Measurements from ENCODE around the gene RPL14.
"Not testable (repeated sequence)": the region's sequence is repeated elsewhere in the genome, so short reads cannot be mapped to it uniquely, and the experiment has no call there.

RPL14 gene

DNA sequence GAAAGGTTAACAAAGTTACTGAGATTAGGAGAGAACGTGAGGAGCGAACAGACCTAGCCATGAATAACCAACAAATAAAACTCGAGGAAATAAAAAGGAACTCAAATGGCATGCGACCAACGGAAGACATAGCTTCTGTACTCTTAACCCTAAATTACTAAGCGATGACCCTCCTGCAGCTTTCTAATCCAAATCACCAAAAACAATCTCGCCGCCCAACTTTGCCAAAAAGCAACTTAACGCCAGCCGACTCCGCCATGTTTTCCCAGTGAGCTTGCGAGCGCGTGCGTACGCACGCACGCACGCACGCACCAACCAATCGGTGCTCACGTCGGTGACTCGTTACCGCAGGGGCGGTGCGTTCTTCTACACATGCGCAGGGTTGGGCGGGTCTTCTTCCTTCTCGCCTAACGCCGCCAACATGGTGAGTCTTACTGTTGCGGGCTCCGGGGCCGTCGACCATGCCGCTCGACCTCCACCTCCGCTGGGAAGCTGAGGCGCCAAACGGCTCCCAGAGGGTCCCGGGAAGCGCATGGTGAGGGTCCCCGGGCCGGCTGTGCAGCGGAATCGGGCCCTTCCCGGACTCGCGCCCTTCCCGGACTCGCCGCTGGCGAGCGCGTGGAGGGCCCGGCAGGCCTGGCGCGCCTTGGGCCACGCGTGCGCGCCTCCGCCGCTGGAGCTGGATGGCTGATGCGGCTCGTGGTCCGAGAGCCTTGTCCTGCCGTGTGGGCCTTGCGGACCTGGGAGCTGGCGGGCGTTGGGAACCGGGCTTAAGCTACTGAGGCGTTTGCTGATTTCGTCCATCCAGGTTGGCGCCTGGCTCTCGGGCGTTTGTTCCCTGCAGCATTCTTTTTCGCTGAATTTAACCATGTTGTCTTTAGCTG, at the start of gene RPL14:
TSS of gene RPL14 (plus strand) at position 400 of the 884 bp plus-strand sequence. CDS start at position 533, 133 bp downstream.
- in situ Hi-C loops (cut with MboI; ENCODE audit: low sequenced_read_pairs) = no loop called here

DNA sequence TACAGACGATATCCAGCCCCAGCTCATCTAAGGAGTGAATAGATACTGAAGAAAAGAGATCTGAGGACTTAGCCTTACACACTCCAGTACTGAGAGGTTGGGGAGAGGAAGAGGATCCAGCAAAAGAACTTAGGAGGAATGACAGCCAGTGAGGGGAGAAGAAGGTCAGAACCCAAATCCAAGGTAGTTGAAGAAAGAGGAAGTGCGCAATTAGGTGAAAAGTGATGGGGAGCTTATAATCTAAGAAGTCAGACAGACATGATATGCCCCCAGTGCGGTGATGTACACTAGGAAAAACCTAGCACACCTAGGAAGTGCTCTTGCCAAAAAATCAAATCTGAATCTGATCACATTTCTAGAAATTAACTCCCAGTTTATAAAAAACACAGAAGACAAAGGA, 49.5 kb upstream of the RPL14 start:
- in situ Hi-C loops (cut with MboI; ENCODE audit: low sequenced_read_pairs) = no loop called here

DNA sequence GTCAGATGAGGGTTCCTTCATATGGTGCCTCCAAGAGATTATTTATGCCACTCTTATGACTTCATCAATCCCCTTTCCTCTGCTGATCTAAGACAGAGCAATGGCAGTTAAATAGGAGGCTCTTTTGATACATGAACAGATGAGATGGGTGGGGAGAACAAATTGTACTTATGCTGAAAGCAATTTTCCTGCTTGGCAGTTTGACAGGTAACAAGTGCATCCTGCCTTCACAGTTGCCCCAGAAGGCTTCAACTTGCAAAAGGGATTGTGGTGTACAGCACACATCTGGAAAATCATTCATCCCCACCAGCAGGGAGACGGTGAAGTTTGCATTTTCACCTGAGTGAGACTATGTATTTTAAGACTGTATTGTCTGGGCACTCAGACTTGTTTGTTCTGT, 42.9 kb upstream of the RPL14 start:
- in situ Hi-C loops (cut with MboI; ENCODE audit: low sequenced_read_pairs) = no loop called here

DNA sequence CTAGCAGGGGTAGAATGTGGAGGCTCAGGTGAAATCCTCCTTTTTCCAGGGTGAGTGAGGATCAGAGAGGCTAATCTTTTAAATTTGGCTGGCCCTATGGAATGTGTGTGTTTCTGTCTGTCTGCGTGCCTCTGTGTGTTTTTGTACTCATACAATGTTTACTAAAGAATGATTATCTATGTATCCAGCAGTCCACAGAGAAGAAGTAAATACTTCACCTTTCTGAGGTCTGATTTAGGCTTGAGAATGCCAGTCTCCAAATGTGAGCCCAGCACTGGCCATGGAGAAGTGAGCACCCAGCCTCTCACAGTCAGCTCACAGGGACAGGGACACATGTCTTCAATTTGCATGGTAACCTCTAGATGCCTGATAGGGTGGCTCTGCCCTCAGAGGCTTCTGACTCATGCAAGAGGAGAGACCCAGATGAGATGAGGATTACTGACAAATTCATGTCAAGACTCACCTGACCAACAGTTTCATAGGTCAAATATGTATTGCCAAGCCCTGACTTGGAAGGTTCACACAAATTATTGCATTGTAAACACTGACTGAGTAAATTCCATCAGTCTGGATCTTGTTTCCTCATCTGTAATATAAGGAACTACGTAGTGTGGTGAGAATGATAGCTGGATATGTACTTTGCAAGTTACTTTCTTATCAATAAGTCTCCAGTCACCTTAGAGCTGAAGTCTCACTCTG, 39.1 kb upstream of the RPL14 start:
- in situ Hi-C loops (cut with MboI; ENCODE audit: low sequenced_read_pairs) = no loop called here

DNA sequence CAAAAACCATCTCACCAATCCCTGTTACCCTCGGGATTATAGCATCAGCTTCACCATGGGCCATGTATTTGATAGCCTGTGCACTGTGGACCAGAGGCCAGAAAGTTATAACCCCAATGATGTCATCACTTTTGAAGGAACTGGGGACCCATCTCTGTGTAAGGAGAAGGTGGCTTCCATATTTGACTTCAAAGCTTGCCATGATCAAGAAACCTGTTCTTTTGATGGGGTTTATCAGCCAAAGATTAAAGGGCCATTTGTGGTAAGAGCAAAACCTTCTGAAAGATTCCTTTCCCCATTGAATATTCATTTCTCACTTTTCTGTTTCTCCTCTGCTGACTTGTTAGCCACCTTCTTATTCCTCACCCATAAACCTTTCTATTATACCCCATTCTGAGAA, 34.3 kb upstream of the RPL14 start:
- in situ Hi-C loops (cut with MboI; ENCODE audit: low sequenced_read_pairs) = no loop called here

DNA sequence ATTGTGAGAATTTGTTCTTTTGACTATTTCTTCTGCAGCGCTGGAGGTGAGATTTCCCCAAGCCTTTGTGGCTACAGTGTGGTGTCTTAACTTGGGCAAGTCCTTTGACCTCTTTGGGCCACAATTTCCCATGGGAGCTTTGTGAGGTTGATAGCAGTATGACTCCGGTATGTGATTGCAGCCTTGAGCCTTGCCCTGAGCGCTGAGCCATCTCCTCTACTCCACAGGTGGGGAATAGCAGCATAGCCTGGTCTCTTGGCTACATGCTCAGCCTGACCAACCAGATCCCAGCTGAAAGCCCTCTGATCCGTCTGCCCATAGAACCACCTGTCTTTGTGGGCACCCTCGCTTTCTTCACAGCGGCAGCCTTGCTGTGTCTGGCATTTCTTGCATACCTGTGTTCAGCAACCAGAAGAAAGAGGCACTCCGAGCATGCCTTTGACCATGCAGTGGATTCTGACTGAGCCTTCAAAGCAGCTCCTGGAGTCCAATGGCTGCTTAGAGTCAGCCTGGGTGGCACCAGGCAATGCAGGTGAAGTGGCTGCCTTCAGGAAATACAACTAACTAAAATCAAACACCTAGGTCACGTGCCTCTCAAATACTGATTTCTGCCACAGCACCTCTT, 30.0 kb upstream of the RPL14 start:
- in situ Hi-C loops (cut with MboI; ENCODE audit: low sequenced_read_pairs) = no loop called here

DNA sequence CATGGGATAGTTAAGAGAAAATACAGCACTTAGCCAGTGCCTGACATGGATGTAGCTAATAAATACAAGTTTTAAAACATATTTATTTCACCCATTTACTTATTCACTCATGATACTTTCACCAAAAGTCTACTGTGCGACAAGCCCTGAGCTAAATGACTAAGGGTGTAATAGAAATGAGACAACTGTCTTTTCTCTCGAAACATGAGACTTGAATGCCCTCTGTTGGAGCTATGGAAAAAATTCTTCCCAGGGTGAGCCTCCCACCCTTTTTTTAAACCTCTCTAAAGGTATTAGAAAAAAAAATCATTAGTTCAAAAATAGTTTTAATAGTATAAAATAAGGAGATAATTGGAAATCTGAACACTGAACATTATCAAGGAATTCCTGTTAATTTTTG, 24.3 kb upstream of the RPL14 start:
- in situ Hi-C loops (cut with MboI; ENCODE audit: low sequenced_read_pairs) = no loop called here

DNA sequence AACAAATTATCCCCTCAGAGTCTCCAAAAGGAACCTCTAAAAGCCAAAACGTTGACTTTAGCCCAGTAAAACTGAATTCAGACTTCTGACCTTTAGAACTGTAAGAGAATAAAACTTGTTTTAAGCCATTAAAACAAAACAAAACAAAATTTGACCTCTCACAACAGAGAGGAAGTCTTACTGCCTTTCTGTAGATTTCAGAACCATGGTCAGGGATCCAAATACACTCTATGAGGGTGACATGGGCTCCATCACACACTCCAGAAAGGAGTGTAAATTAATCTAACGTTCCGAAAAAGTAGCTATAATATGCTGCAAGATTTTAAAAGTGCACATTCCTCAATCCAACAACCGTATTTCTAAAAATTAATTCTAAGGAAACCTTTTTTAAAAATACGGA, 19.2 kb upstream of the RPL14 start:
- in situ Hi-C loops (cut with MboI; ENCODE audit: low sequenced_read_pairs) = no loop called here

DNA sequence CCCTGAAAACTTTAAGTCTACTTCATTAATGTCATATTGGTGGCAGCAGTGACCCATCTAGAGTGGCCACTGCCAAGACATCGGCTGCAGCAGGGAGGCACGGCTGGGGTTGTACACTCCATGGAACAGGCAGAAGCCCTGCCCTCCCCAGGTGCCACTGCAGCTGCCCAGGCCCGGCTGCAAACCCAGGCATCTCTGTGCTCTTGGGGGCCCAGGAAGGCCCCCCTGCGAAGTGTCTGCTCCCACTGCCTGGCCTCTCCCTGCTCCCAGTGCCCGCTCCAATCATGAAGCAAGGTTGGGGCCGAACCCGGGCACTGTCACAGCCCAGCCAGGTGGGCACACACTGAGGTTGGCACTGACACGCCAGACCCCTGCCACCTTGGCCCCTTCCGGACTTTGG, 12.1 kb upstream of the RPL14 start:
- in situ Hi-C loops (cut with MboI; ENCODE audit: low sequenced_read_pairs) = no loop called here

DNA sequence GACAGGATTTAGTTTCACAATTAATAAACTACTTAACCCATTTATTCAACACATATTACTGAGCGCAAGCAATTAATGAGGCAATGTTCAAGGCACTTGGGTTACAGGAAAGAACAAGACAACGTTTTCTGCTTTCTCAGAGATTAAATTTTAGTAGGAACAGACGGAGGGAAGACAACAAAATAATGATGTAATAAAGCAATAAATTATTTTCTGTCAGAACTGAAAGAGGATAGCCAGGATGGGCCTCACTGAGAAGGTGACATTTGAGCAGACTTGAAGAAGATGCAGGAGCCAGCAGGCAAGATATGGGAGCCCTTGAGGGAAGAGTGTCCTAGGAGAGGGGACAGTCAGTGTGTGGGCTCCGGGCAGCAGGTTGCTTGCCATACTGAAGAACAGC, 11.3 kb upstream of the RPL14 start:
- in situ Hi-C loops (cut with MboI; ENCODE audit: low sequenced_read_pairs) = no loop called here

DNA sequence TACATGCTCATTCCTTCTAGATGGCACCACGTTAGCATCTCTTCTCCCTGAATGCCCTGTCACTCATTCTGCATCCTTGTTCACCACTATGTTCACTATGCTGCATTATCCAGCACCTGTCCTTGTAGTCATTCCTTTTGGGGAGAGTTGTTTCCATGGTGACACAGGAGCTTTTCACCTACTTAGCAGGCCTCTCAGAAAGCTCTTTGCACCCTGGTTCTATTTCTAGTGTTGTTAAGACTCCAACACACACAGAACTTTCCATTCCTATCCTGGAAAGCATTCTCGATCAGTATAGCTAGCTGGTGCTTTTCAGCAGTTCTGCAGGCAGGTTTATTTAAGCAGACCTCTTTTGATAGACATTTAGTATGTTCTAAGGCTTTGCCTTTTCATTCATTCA, 6.7 kb upstream of the RPL14 start:
- in situ Hi-C loops (cut with MboI; ENCODE audit: low sequenced_read_pairs) = no loop called here

DNA sequence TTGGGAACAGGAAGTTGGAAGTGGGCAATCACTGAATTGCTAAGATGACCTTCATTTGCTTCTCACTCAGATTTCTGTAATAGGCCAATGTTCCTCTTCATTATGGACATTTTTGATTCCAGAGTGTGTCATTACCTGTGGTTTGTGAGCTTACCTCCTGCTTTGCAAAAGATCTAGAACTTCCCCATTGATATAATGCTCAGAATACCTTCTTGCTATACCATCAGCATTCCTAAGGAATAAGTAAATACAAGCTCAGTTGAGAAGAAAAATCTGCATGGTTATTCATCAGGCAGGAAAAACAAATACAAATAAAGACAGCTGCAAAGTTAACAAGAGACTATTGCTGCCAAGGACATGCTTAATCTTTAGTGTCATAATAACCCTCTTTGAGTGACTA, 5.6 kb upstream of the RPL14 start:
- in situ Hi-C loops (cut with MboI; ENCODE audit: low sequenced_read_pairs) = no loop called here

DNA sequence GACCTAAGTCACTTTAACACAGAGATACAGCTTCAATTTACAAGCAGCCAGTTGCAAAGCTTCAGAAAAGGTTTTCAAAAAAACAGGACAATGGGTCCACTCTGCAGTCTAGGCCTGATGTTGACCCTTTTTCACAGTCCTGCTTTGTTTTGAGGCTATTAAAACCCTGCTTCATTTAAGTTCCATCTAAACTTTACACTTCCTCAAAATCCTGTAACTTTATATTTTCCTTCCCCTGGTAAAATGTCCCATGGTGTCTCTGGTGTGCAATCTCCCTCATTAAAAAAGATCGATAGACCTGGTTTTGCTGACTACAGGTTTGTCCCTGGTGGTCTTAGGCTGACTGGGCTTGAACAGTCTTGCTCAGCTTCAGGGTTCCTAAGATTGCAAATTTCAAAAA, 5.1 kb upstream of the RPL14 start:
- in situ Hi-C loops (cut with MboI; ENCODE audit: low sequenced_read_pairs) = no loop called here

DNA sequence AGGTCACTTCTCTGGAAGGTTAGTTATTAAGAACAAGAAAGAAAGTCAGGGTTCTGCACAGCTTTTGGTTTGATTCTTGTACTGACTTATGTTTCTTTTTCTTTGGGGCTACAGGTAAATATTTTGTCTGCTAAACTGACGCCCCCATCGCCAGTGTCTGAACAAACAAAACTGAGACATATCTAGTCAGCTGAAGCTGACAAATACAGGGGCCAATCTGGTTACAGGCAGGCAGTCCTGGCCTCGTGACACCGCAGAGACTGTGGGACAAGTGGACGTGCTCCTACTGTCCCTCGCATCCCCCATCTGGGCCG, 4.6 kb upstream of the RPL14 start:
- in situ Hi-C loops (cut with MboI; ENCODE audit: low sequenced_read_pairs) = no loop called here

DNA sequence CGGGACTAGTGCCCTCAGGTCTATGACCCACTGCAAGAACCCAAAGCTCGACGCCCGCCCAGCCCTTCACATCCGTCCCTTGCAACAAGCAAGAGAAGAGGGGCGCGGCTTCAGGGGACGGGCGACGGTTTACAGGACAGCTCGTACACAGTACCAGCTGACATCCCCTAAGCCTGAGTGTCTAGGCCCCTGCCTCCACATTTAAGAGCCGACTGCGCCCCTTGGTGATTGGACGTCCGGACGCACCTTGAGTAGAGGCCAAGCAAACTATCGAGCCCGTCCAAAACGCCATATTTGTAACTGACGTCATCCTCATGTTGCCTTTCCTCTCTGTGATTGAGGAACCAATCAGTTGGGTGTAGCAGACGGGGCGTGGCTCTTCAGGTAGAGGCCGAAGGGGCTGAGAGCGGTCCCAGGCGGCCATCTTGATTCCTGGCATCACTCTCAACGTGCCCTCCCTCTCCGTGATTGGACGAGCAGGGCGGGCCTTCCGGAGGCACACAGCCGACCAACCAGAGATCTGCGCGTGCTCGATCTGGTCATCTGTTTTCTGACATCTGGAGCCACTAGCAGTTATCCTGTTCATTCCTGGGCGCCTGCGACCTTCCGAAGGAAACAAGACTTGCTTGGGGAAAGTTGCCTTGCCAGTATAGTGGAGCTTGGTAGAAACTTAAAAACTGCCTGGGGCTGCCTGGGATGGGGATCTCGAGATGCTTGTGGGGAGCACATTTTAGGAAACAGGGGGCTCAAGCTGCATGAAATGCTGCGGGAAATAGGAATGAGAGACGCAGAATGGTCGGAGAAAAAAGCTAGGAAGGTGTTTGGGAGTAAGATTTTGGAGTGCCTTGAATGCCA, 4.0 kb upstream of the RPL14 start:
- in situ Hi-C loops (cut with MboI; ENCODE audit: low sequenced_read_pairs) = no loop called here

DNA sequence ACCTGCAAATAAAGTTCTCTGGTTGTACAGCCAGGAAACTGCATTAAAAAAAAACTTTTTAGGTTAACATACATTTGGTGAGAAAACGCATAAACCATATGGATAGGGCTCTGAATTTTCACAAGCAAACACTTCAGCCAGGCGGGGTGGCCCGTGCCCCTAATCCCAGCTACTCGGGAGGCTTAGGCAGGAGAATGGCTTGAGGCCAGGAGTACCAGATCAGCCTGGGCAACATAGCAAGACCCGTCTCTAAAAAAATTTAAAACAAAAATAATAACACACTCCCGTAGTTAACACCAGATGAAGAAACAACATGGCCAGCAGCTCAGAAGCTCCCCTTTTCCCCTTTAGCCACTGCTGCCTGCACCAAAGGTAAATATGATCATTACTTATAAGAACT, 3.2 kb upstream of the RPL14 start:
- in situ Hi-C loops (cut with MboI; ENCODE audit: low sequenced_read_pairs) = no loop called here

DNA sequence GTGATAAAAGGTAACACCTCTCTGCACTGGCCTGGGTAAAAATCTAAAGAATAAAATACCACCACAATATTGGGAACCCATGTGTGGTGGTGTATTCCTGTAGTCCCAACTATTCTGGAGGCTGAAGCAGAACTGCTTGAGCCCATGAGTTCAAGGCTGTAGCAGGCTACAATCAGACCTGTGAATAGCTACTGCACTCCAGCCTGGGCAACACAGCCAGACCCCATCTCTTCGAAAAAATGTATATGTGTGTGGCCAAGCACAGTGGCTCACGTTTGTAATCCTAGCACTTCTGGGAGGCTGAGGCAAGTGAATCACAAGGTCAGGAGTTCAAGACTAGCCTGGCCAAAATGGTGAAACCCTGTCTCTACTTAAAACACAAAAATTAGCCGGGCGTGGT, 1.8 kb upstream of the RPL14 start:
- in situ Hi-C loops (cut with MboI; ENCODE audit: low sequenced_read_pairs) = no loop called here

DNA sequence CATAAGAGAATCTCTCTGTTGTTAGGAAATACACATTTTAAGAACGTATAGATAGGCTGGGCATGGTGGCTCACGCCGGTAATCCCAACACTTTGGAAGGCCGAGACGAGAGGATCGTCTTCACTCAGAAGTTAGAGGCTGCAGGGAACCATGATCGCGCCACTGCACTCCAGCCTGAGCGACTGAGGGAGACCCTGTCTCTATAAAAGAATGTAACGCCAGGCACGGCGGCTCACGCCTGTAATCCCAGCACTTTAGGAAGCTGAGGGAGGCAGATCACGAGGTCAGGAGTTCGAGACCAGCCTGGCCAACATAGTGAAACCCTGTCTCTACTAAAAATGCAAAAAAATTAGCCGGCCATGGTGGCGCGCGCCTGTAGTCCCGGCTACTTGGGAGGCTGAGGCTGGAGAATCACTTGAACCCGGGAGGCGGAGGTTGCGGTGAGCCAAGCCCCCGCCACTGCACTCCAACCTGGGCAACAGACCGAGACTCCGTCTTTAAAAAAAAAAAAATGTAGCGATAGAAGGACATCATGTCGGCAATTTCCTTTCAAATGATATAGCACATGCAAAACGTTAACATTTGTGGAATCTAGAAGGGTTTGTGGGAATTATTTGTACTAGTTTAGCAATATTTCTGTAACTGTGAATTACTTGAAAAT, 730 bp upstream of the RPL14 start:
- in situ Hi-C loops (cut with MboI; ENCODE audit: low sequenced_read_pairs) = no loop called here

DNA sequence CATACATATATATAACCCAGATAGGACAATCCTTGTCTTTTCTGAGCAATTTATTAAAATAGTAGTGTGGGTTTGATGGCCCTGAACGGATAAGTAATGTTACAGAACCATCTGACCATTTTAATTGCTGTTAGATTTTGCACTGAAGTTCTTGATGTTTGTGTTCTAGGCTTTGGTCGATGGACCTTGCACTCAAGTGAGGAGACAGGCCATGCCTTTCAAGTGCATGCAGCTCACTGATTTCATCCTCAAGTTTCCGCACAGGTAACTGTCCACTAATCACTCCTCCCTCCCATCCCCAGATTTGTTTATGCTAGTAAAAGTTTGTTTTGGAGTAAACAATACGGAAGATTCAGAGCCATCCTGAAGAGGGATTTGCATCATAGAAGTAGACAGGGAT, 1.3 kb downstream of the RPL14 start:
- in situ Hi-C loops (cut with MboI; ENCODE audit: low sequenced_read_pairs) = no loop called here

DNA sequence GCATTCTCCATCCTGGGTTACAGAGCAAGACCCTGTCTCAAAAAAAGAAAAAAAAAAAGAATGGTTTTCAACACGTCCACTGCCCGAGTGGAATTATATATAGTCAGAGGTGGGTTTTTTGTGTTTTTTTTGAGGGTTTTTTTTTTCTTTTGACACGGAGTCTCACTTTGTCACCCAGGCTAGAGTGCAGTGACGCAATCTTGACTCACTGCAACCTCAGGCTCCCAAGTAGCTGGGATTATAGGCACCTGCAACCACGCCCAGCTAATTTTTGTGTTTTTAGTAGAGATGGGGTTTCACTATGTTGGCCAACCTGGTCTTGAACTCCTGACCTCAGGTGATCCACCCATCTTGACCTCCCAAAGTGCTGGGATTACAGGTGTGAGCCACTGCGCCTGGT, 3.3 kb downstream of the RPL14 start:
- in situ Hi-C loops (cut with MboI; ENCODE audit: low sequenced_read_pairs) = not testable (repeated sequence)

DNA sequence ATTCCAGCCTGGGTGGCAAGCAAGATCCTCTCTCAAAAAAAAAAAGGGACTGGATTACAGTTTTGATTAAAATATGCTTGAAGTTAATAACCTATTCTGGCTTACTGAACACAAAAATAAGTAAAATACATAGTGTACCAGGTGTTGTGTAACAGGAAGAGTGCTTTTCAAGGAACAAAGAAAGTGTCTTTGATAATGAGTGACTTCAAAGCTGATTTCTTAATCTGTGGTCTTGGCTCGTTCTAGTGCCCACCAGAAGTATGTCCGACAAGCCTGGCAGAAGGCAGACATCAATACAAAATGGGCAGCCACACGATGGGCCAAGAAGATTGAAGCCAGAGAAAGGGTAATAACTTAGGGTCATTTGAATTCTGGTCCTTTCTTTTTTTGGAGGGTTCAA, 4.0 kb downstream of the RPL14 start:
- in situ Hi-C loops (cut with MboI; ENCODE audit: low sequenced_read_pairs) = no loop called here

All from hTERT RPE-1 (cell line).